Right lobe of liver (tissue), 4 donors: ENCODE data around the gene FILIP1.

Source experiments
- CTCF ChIP-seq, 4 donors: fragments of 200-600 bp in 3 of 4; fragments of 450-650 bp in 1 of 4; IDR thresholded peaks; one replicate each; pipeline versions ENCODE4 v1.5.1 to v1.8.0; 2016 to 2022; ENCODE audit warnings: antibody characterized with exemption in 4 of 4, mild to moderate bottlenecking in 2 of 4
- POLR2A ChIP-seq: fragments of 450-650 bp; IDR thresholded peaks from one replicate; pipeline ENCODE4 v1.6.1; 2017; ENCODE audit warnings: antibody characterized with exemption, mild to moderate bottlenecking
- donor health status: DM: no; HTN: no; CAD: no.
- donor health status: DM: no; HTN: no; CAD: no.
- donor health status: DM: no; HTN: yes; CAD: no.

DNA sequence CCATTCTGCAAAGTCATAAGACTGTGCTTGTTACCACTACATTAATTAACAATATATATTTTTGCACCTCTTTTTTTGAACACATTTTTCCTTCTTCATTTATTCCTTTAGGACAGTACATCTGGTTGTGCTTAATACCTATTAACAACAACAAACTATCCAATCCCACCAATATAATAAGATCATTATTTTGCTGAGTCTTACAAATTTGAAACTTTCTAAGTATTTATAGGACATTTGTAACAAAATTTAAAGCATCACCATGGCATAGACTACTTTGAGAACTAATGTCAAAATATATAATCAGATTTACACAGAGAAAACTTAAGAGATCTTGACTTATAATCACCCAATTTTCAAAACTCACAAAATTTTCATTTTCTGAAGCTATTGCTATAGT, 47.9 kb downstream of the FILIP1 start:
- TF ChIP-seq CTCF (IDR thresholded peaks at IDR 0.05), result no peak
- TF ChIP-seq POLR2A, result no peak
